OCI-LY7 (cell line): ENCODE results near the gene CTBP2.

Experiments used
- EZH2phosphoT487 ChIP-seq: fragments of 200-600 bp; sonication (generic); IDR thresholded peaks from 2 replicates; pipeline ENCODE4 v1.6.1; 2018; ENCODE audit warnings: low read depth, borderline replicate concordance, mild to moderate bottlenecking, mixed run types, antibody characterized with exemption, low read length, moderate library complexity, mixed read lengths
- TF ChIP-seq, protein P1 (sequence below): fragments of 200-600 bp; sonication (generic); conservative IDR thresholded peaks from 2 replicates; pipeline ENCODE4 v1.5.1; 2014; ENCODE audit warnings: mild to moderate bottlenecking, antibody characterized with exemption, low read length, moderate library complexity, mixed read lengths

DNA sequence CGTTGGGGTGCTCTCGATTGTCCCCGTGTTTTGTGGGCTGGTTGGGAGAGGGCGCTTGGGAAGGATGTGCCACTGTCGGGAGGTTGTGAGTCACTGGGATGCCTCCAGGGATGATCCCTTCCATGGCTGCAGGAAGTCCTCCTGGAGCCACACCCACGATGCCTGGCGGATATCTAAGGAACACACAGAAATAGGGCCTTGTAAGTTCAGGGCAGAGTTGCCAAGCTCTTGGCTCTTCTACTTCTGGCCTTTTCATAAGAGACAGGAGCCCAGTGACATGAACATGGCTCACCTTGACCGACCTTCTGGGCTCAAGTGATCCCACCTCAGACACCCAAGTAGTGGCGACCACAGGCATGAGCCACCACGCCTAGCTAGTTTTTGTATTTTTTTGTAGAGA lies 170.8 kb downstream of the CTBP2 start:
- TF ChIP-seq, protein P1, sequence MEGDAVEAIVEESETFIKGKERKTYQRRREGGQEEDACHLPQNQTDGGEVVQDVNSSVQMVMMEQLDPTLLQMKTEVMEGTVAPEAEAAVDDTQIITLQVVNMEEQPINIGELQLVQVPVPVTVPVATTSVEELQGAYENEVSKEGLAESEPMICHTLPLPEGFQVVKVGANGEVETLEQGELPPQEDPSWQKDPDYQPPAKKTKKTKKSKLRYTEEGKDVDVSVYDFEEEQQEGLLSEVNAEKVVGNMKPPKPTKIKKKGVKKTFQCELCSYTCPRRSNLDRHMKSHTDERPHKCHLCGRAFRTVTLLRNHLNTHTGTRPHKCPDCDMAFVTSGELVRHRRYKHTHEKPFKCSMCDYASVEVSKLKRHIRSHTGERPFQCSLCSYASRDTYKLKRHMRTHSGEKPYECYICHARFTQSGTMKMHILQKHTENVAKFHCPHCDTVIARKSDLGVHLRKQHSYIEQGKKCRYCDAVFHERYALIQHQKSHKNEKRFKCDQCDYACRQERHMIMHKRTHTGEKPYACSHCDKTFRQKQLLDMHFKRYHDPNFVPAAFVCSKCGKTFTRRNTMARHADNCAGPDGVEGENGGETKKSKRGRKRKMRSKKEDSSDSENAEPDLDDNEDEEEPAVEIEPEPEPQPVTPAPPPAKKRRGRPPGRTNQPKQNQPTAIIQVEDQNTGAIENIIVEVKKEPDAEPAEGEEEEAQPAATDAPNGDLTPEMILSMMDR, result no peak
- TF ChIP-seq EZH2phosphoT487, result no peak
